WTC11 (cell line): ENCODE measurements around the gene MAST4.

Experiments
- CTCF ChIP-seq: fragments of 200-600 bp; IDR thresholded peaks from 2 replicates; pipeline ENCODE4 v1.8.0; 2022; ENCODE audit warnings: antibody characterized with exemption
- E2F1 ChIP-seq: sonication (generic); formaldehyde crosslinking; IDR thresholded peaks from 2 replicates; pipeline ENCODE4 v1.8.0; 2022; ENCODE audit warnings: mild to moderate bottlenecking, missing genetic modification reagents
- JUN ChIP-seq: sonication (generic); formaldehyde crosslinking; IDR thresholded peaks from 2 replicates; pipeline ENCODE4 v1.8.0; 2023; ENCODE audit warnings: mild to moderate bottlenecking, missing genetic modification reagents
- MAX ChIP-seq: sonication (generic); formaldehyde crosslinking; IDR thresholded peaks from 2 replicates; pipeline ENCODE4 v1.8.0; 2022; ENCODE audit warnings: mild to moderate bottlenecking, missing genetic modification reagents
- SP1 ChIP-seq: sonication (generic); formaldehyde crosslinking; conservative IDR thresholded peaks from 2 replicates; pipeline ENCODE4 v1.8.1; 2022; ENCODE audit warnings: missing genetic modification reagents
- ZNF416 ChIP-seq: fragments of 250-450 bp; sonication (Bioruptor Pico); IDR thresholded peaks from 2 replicates; pipeline ENCODE4 v1.9.0; 2021; ENCODE audit warnings: mild to moderate bottlenecking, inconsistent platforms
- TF ChIP-seq, protein P1 (sequence below): fragments of 250-450 bp; sonication (Bioruptor Pico); conservative IDR thresholded peaks from 2 replicates; pipeline ENCODE4 v1.9.0; 2021; ENCODE audit warnings: mild to moderate bottlenecking

DNA sequence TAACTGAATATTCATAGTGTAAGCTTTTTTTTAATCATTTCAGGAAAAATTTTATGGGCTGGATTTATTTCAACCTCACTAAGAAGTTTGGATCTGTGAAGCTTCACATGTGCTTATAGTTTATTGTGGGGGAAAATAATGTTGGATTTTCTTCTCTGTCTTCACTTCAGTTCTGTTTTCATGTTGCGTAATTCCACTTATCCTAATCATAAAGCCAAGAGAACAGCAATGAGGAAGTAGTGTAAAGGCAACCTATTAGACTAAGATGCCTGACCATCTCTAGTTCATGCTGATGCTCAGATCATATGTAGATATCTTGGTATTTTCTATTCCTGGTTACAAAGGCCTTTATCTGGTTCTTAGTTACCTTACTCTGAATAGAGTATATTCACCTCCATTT, 550.4 kb downstream of the MAST4 start:
- TF ChIP-seq MAX (no peak), SP1 (CRISPR knock-in tag) (no peak), CTCF (no peak), JUN (CRISPR knock-in tag) (no peak), E2F1 (CRISPR knock-in tag) (no peak), ZNF416 (CRISPR knock-in tag) (no peak)
- TF ChIP-seq, protein P1, sequence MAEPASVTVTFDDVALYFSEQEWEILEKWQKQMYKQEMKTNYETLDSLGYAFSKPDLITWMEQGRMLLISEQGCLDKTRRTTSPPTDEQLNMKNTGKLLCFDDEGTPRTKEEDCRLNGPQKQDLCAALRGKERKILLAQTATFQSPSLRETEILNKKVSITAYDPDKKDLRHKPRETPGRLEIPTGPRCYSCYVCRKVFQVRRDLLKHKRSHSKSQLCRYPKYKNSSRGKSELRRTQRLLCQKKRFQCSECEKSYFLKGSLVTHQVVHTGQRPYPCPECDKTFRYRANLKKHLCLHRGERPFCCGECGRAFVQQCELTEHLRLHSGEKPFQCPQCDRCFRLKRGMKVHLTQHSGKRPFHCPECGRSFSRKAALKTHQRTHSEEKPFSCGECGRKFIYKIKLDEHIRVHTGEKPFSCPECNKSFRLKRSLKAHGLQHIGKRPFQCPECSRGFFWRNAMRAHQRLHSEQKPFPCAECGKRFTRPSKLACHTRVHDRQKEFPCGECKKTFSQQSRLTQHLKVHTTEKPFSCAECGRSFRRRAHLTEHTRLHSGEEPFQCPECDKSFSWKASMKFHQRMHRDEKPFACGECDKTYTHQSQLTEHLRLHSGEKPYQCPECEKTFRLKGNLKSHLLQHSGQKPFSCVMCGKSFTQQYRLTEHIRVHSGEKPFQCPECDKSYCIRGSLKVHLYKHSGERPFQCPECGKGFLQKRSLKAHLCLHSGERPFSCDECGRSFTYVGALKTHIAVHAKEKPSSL (CRISPR knock-in tag), result no peak
